ENCODE measurements around the gene LRRC4C. TPM values are rescaled to one million over a fixed set of nuclear protein-coding genes. Genes with fewer than 3 reads are reported as not detected.

Gene LRRC4C
- total and polyA plus RNA-seq, 2 donors (not counting 3 experiments of a cell fraction or from before 2014, with no cell fraction given): not detected

- Histone ChIP-seq H2AFZ (ENCODE audit: low read depth, low read length) (no peak overlapping the region), H3K27ac (ENCODE audit: insufficient read depth, low read depth, low read length) (no peak overlapping the region), H3K27me3 (ENCODE audit: control insufficient read depth in 2 of 2, insufficient read depth in 2 of 2, low read length in 2 of 2) (no peaks in the 10 kb centered on the region), H4K20me1 (replicated peaks; ENCODE audit: control insufficient read depth, extremely low read depth, insufficient read depth, low read length) (no peaks in the 10 kb centered on the region), H3K4me1 (ENCODE audit: control insufficient read depth, extremely low read depth, insufficient read depth, low read length) (no peaks in the 10 kb centered on the region), H3K9ac (replicated peaks; ENCODE audit: extremely low read depth, insufficient read depth, low read length) (no peak overlapping the region), H3K4me3 (replicated peaks in 1 of 3; ENCODE audit: insufficient read depth in 1 of 3, low read depth in 1 of 3, low read length in 3 of 3) (no peak overlapping the region), H3K79me2 (ENCODE audit: control insufficient read depth, insufficient read depth, low read length) (no peaks in the 10 kb centered on the region), H3K9me3 (replicated peaks; ENCODE audit: control insufficient read depth, insufficient read depth, low read length) (no peaks in the 10 kb centered on the region), H3K36me3 (ENCODE audit: control insufficient read depth in 2 of 2, extremely low read depth in 1 of 2, insufficient read depth in 2 of 2, low read length in 2 of 2) (no peaks in the 10 kb centered on the region), H3K4me2 (ENCODE audit: insufficient read depth, low read length) (no peak overlapping the region), H3K9me1 (replicated peaks; ENCODE audit: control insufficient read depth, extremely low read depth, insufficient read depth, low read length) (no peaks in the 10 kb centered on the region)
- ChIA-PET CTCF (no interaction called here), POLR2A (no interaction called here)
- intact Hi-C loops (cut with micrococcal nuclease) (no loop called here), dilution Hi-C loops (cut with MboI; ENCODE audit: extremely low pct_ligation_motif_present, low sequenced_read_pairs) (no loop called here)
- DNase-seq (ENCODE audit: low read depth, low spot score) (no peak), FAIRE-seq (no peak)
- BruUV-seq (replicated peaks): no TSS peak
- TF ChIP-seq CTCF (IDR thresholded peaks at IDR 0.05; ENCODE audit: extremely low read depth in 1 of 2, insufficient read depth in 1 of 2, low read depth in 1 of 2, low read length in 2 of 2) (no peak), EZH2 (IDR thresholded peaks at IDR 0.05; ENCODE audit: borderline replicate concordance, low read depth, low read length, severe bottlenecking) (no peak)
These were observed 8.4 kb downstream of the LRRC4C start for GRCh38 chr11:41451011-41451410.

GRCh38 chr11:41449483-41450050 is 9.9 kb downstream of the LRRC4C start:
- H3K4me2 ChIP-seq (ENCODE audit: insufficient read depth, low read length): no peak overlapping the region
- DNase-seq (ENCODE audit: low read depth, low spot score) (no peak), FAIRE-seq (no peak)
- H3K9ac ChIP-seq (replicated peaks; ENCODE audit: extremely low read depth, insufficient read depth, low read length): no peak overlapping the region
- dilution Hi-C loops (cut with MboI; ENCODE audit: extremely low pct_ligation_motif_present, low sequenced_read_pairs): no loop called here
- POLR2A ChIA-PET: no interaction called here
- intact Hi-C loops (cut with micrococcal nuclease): no loop called here
- no peaks in the 10 kb centered on the region for H3K9me1 ChIP-seq (replicated peaks; ENCODE audit: control insufficient read depth, extremely low read depth, insufficient read depth, low read length)
- H3K36me3 ChIP-seq (ENCODE audit: control insufficient read depth in 2 of 2, extremely low read depth in 1 of 2, insufficient read depth in 2 of 2, low read length in 2 of 2): no peaks in the 10 kb centered on the region
- CTCF ChIA-PET: no interaction called here
- no peak overlapping the region for H2AFZ ChIP-seq (ENCODE audit: low read depth, low read length)
- no peaks in the 10 kb centered on the region for H3K27me3 ChIP-seq (ENCODE audit: control insufficient read depth in 2 of 2, insufficient read depth in 2 of 2, low read length in 2 of 2)
- no TSS peak for BruUV-seq (replicated peaks)
- no peaks in the 10 kb centered on the region for H4K20me1 ChIP-seq (replicated peaks; ENCODE audit: control insufficient read depth, extremely low read depth, insufficient read depth, low read length)
- no peaks in the 10 kb centered on the region for H3K9me3 ChIP-seq (replicated peaks; ENCODE audit: control insufficient read depth, insufficient read depth, low read length)
- no peaks in the 10 kb centered on the region for H3K79me2 ChIP-seq (ENCODE audit: control insufficient read depth, insufficient read depth, low read length)
- no peaks in the 10 kb centered on the region for H3K4me1 ChIP-seq (ENCODE audit: control insufficient read depth, extremely low read depth, insufficient read depth, low read length)
- TF ChIP-seq POLR2A (IDR thresholded peaks at IDR 0.05; ENCODE audit: low read depth, low read length) (no peak), CTCF (IDR thresholded peaks at IDR 0.05; ENCODE audit: extremely low read depth in 1 of 2, insufficient read depth in 1 of 2, low read depth in 1 of 2, low read length in 2 of 2) (no peak), GATA2 (IDR thresholded peaks at IDR 0.05; ENCODE audit: insufficient read depth, insufficient read length, low read depth, low read length) (no peak), POLR2AphosphoS5 (IDR thresholded peaks at IDR 0.05; ENCODE audit: insufficient read depth, low read depth, low read length) (no peak), FOS (IDR thresholded peaks at IDR 0.05; ENCODE audit: borderline replicate concordance, insufficient read depth, low read length) (no peak), EZH2 (IDR thresholded peaks at IDR 0.05; ENCODE audit: borderline replicate concordance, low read depth, low read length, severe bottlenecking) (no peak), MYC (IDR thresholded peaks at IDR 0.05; ENCODE audit: low read depth, low read length) (no peak), MAX (IDR thresholded peaks at IDR 0.05; ENCODE audit: insufficient read depth, insufficient read length) (no peak), JUN (IDR thresholded peaks at IDR 0.05; ENCODE audit: borderline replicate concordance, insufficient read depth, insufficient read length, low read depth) (no peak)
- H3K4me3 ChIP-seq (replicated peaks in 1 of 3; ENCODE audit: insufficient read depth in 1 of 3, low read depth in 1 of 3, low read length in 3 of 3): no peak overlapping the region
- H3K27ac ChIP-seq (ENCODE audit: insufficient read depth, low read depth, low read length): no peak overlapping the region

All from endothelial cell of umbilical vein (primary cell).